Retina (tissue), 1 donor: ENCODE measurements around the gene SLCO1C1.

Experiments used
- DNase-seq: peaks from one replicate; pipeline ENCODE4 v3.0.0-alpha.2; 2016

SLCO1C1 gene

GRCh38 chr12:20800160-20800559 is 105.0 kb downstream of the SLCO1C1 start:
- no peak for DNase-seq

GRCh38 chr12:20801035-20801434 is 105.9 kb downstream of the SLCO1C1 start:
- DNase-seq = no peak
